HepG2 (cell line): ENCODE measurements around the gene HEXIM1. TPM values are rescaled to one million over a fixed set of nuclear protein-coding genes. Genes with fewer than 3 reads are reported as not detected.

Experiments used
- ARHGAP35 ChIP-seq: sonication (generic); formaldehyde crosslinking; IDR thresholded peaks from 2 replicates; pipeline ENCODE4 v1.9.0; 2022; ENCODE audit warnings: mild to moderate bottlenecking, inconsistent platforms, moderate library complexity, missing genetic modification reagents, borderline replicate concordance
- ATF2 ChIP-seq: sonication (generic); formaldehyde crosslinking; IDR thresholded peaks from 2 replicates; pipeline ENCODE4 v1.4.0; 2020; ENCODE audit warnings: missing genetic modification reagents
- ATM ChIP-seq: fragments of 450-650 bp; IDR thresholded peaks from 2 replicates; pipeline ENCODE4 v1.7.1; 2017; ENCODE audit warnings: mild to moderate bottlenecking, borderline replicate concordance
- CCAR2 ChIP-seq: fragments of 200-400 bp; formaldehyde crosslinking; optimal IDR thresholded peaks from 2 replicates; pipeline ENCODE3; 2018; ENCODE audit warnings: low read depth, mild to moderate bottlenecking, low read length, moderate library complexity
- CREB1 ChIP-seq, 2 experiments: fragments of 450-650 bp in 1 of 2; IDR thresholded peaks; 2 replicates each; pipeline ENCODE4 v1.6.1; 2016 to 2017; ENCODE audit warnings: control low read depth in 1 of 2, mild to moderate bottlenecking in 1 of 2, missing compliant biosample characterization in 1 of 2, missing genetic modification characterization in 1 of 2
- GPN1 ChIP-seq: sonication (generic); formaldehyde crosslinking; IDR thresholded peaks from 2 replicates; pipeline ENCODE4 v1.5.1; 2020; ENCODE audit warnings: missing genetic modification reagents, borderline replicate concordance
- POGZ ChIP-seq: sonication (generic); formaldehyde crosslinking; IDR thresholded peaks from 2 replicates; pipeline ENCODE4 v1.4.0; 2020; ENCODE audit warnings: mild to moderate bottlenecking, missing genetic modification reagents
- RAD51 ChIP-seq: fragments of 450-650 bp; IDR thresholded peaks from 2 replicates; pipeline ENCODE4 v1.6.1; 2016; ENCODE audit warnings: borderline replicate concordance
- SIN3B ChIP-seq: fragments of 150-350 bp; IDR thresholded peaks from 2 replicates; pipeline ENCODE4 v1.6.1; 2014; ENCODE audit warnings: low read length
- THAP11 ChIP-seq: IDR thresholded peaks from 2 replicates; pipeline ENCODE4 v1.6.1; 2016; ENCODE audit warnings: missing biosample characterization, missing genetic modification reagents
- ZBED4 ChIP-seq: sonication (generic); formaldehyde crosslinking; IDR thresholded peaks from 2 replicates; pipeline ENCODE4 v1.4.0; 2020; ENCODE audit warnings: missing genetic modification reagents, borderline replicate concordance
- ZNF619 ChIP-seq: sonication (generic); formaldehyde crosslinking; IDR thresholded peaks from 2 replicates; pipeline ENCODE4 v1.4.0; 2020; ENCODE audit warnings: mild to moderate bottlenecking, missing genetic modification reagents
- ZNF644 ChIP-seq: IDR thresholded peaks from 2 replicates; pipeline ENCODE4 v1.6.1; 2016; ENCODE audit warnings: low read depth
- ZNF788 ChIP-seq: sonication (generic); formaldehyde crosslinking; IDR thresholded peaks from 2 replicates; pipeline ENCODE4 v1.5.0; 2020; ENCODE audit warnings: mild to moderate bottlenecking, missing genetic modification reagents, borderline replicate concordance
- polyA plus RNA-seq, 8 experiments: library from polyadenylated mRNA; depleted of rRNA in 3 of 8; stranded (reverse) in 7 of 8; unstranded in 1 of 8; fragments of >200 nt; fragmentation: Illumina TruSeq in 4 of 8; extraction: Trizol in 4 of 8; gene quantifications; 2 replicates each; pipeline versions ENCODE4 v1.2.1 to v1.2.3, GENCODE V29; 2011 to 2016; ENCODE audit warnings: low read depth in 4 of 8, missing spikeins in 1 of 8, mixed read lengths in 1 of 8; ENCODE audit not compliant: insufficient read depth in 1 of 8
- total RNA-seq, 5 experiments: library from RNA; depleted of rRNA; stranded (reverse); fragments of >200 nt; fragmentation: Illumina TruSeq; extraction: Trizol; gene quantifications; 2 replicates each; pipeline ENCODE4 v1.2.3, GENCODE V29; 2016; ENCODE audit warnings: low read depth in 1 of 5
- TF ChIP-seq, protein P1 (sequence below): sonication (generic); formaldehyde crosslinking; IDR thresholded peaks from 2 replicates; pipeline ENCODE4 v1.4.0; 2020; ENCODE audit warnings: missing genetic modification reagents
- TF ChIP-seq, protein P2 (sequence below): sonication (generic); formaldehyde crosslinking; IDR thresholded peaks from 2 replicates; pipeline ENCODE4 v1.8.0; 2022; ENCODE audit warnings: missing genetic modification reagents, low read depth, mild to moderate bottlenecking, borderline replicate concordance
- TF ChIP-seq, protein P3 (sequence below): sonication (generic); formaldehyde crosslinking; conservative IDR thresholded peaks from 2 replicates; pipeline ENCODE4 v1.4.0; 2020; ENCODE audit warnings: missing genetic modification reagents

The HEXIM1 gene
- total and polyA plus RNA-seq, 2 of the 13 experiments (the other 11 are each of a cell fraction or from before 2014, with no cell fraction given), result 10.5 to 16.6 TPM

- TF ChIP-seq, protein P1, sequence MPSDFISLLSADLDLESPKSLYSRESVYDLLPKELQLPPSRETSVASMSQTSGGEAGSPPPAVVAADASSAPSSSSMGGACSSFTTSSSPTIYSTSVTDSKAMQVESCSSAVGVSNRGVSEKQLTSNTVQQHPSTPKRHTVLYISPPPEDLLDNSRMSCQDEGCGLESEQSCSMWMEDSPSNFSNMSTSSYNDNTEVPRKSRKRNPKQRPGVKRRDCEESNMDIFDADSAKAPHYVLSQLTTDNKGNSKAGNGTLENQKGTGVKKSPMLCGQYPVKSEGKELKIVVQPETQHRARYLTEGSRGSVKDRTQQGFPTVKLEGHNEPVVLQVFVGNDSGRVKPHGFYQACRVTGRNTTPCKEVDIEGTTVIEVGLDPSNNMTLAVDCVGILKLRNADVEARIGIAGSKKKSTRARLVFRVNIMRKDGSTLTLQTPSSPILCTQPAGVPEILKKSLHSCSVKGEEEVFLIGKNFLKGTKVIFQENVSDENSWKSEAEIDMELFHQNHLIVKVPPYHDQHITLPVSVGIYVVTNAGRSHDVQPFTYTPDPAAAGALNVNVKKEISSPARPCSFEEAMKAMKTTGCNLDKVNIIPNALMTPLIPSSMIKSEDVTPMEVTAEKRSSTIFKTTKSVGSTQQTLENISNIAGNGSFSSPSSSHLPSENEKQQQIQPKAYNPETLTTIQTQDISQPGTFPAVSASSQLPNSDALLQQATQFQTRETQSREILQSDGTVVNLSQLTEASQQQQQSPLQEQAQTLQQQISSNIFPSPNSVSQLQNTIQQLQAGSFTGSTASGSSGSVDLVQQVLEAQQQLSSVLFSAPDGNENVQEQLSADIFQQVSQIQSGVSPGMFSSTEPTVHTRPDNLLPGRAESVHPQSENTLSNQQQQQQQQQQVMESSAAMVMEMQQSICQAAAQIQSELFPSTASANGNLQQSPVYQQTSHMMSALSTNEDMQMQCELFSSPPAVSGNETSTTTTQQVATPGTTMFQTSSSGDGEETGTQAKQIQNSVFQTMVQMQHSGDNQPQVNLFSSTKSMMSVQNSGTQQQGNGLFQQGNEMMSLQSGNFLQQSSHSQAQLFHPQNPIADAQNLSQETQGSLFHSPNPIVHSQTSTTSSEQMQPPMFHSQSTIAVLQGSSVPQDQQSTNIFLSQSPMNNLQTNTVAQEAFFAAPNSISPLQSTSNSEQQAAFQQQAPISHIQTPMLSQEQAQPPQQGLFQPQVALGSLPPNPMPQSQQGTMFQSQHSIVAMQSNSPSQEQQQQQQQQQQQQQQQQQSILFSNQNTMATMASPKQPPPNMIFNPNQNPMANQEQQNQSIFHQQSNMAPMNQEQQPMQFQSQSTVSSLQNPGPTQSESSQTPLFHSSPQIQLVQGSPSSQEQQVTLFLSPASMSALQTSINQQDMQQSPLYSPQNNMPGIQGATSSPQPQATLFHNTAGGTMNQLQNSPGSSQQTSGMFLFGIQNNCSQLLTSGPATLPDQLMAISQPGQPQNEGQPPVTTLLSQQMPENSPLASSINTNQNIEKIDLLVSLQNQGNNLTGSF, result no peak
- TF ChIP-seq ZNF644 (no peak), ARHGAP35 (CRISPR knock-in tag) (0 out of 2 replicates have a peak, but pooled peaks have one; percentile 11), ATF2 (no peak), ZNF788 (CRISPR knock-in tag) (no peak), ZBED4 (CRISPR knock-in tag) (no peak), CREB1 (IDR thresholded peaks at IDR 0.05) (no peak), CREB1 (CRISPR knock-in tag; IDR thresholded peaks at IDR 0.05) (no peak), GPN1 (CRISPR knock-in tag) (no peak), RAD51 (no peak), POGZ (CRISPR knock-in tag) (no peak), ATM (no peak), CCAR2 (no peak), SIN3B (no peak; the same call in 1 of the 2 replicates), THAP11 (CRISPR knock-in tag) (no peak), ZNF619 (peak; percentile 12; the same call in 1 of the 2 replicates)
- TF ChIP-seq, protein P2, sequence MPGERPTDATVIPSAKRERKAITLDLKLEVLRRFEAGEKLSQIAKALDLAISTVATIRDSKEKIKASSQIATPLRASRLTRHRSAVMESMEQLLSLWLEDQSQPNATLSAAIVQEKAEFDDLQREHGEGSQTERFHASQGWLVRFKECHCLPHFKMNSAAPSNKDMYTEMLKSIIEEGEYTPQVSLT (CRISPR knock-in tag), result no peak
- TF ChIP-seq, protein P3, sequence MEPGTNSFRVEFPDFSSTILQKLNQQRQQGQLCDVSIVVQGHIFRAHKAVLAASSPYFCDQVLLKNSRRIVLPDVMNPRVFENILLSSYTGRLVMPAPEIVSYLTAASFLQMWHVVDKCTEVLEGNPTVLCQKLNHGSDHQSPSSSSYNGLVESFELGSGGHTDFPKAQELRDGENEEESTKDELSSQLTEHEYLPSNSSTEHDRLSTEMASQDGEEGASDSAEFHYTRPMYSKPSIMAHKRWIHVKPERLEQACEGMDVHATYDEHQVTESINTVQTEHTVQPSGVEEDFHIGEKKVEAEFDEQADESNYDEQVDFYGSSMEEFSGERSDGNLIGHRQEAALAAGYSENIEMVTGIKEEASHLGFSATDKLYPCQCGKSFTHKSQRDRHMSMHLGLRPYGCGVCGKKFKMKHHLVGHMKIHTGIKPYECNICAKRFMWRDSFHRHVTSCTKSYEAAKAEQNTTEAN (CRISPR knock-in tag), result no peak
Measured at GRCh38 chr17:45146890-45147580, 1.2 kb upstream of the HEXIM1 start (continued).
